ENCODE measurements around the gene EEF2KMT.
"Not testable (repeated sequence)": the region's sequence is repeated elsewhere in the genome, so short reads cannot be mapped to it uniquely, and the experiment has no call there.

DNA sequence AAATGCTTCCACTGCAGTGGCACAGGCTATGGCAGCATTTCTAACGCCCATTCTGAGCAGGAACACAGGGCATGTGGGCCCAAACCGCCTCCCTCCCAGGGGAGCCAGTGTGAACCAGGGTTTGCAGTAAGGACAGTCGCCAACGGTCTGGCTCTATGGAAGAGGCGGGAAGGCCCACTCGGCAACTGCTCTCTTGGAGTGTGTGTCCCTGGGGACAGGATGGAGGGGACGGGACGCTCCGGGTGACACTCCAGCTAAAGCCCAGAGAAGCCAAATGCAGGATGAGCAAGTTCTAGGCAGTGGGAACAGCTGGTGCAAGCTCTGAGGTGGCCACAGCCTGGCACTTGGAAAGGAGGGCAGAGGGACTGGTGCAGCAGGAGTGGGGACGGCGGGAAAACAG lies 3.8 kb downstream of the EEF2KMT start:
- TF ChIP-seq, protein P1, sequence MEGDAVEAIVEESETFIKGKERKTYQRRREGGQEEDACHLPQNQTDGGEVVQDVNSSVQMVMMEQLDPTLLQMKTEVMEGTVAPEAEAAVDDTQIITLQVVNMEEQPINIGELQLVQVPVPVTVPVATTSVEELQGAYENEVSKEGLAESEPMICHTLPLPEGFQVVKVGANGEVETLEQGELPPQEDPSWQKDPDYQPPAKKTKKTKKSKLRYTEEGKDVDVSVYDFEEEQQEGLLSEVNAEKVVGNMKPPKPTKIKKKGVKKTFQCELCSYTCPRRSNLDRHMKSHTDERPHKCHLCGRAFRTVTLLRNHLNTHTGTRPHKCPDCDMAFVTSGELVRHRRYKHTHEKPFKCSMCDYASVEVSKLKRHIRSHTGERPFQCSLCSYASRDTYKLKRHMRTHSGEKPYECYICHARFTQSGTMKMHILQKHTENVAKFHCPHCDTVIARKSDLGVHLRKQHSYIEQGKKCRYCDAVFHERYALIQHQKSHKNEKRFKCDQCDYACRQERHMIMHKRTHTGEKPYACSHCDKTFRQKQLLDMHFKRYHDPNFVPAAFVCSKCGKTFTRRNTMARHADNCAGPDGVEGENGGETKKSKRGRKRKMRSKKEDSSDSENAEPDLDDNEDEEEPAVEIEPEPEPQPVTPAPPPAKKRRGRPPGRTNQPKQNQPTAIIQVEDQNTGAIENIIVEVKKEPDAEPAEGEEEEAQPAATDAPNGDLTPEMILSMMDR (IDR thresholded peaks at IDR 0.05): not testable (repeated sequence)
- TF ChIP-seq POLR2A (IDR thresholded peaks at IDR 0.05): not testable (repeated sequence)

Data from uterus (tissue), 2 donors.